ENCODE results near the gene TRPM3. TPM values are rescaled to one million over a fixed set of nuclear protein-coding genes. Genes with fewer than 3 reads are reported as not detected.

TRPM3 gene
- total RNA-seq, 4 donors from 2014 or later = 0.57 to 4.4 (median 1.4) TPM; not detected in 1

DNA sequence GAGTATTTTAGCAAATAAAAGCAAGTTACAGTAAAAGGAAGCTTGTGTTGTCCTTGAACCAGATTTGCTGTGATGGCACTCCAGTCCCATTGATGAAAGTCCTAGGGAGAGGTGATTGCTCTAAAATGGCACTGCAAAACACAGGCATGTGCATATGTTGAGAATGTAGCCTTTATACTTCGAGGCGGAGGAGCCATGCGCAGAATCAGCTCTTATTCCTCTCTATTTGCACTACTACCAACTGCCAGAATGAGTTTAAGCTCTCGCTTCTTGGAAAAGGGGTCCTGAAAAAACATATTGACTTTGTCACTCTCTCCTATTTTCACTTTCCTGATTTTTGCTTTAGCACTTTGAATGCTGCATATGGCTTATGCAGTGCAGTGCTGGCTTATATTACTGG lies 429.0 kb downstream of the TRPM3 start:
- TF ChIP-seq, protein P1, sequence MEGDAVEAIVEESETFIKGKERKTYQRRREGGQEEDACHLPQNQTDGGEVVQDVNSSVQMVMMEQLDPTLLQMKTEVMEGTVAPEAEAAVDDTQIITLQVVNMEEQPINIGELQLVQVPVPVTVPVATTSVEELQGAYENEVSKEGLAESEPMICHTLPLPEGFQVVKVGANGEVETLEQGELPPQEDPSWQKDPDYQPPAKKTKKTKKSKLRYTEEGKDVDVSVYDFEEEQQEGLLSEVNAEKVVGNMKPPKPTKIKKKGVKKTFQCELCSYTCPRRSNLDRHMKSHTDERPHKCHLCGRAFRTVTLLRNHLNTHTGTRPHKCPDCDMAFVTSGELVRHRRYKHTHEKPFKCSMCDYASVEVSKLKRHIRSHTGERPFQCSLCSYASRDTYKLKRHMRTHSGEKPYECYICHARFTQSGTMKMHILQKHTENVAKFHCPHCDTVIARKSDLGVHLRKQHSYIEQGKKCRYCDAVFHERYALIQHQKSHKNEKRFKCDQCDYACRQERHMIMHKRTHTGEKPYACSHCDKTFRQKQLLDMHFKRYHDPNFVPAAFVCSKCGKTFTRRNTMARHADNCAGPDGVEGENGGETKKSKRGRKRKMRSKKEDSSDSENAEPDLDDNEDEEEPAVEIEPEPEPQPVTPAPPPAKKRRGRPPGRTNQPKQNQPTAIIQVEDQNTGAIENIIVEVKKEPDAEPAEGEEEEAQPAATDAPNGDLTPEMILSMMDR (IDR thresholded peaks at IDR 0.05; ENCODE audit: low read depth) = no peak

DNA sequence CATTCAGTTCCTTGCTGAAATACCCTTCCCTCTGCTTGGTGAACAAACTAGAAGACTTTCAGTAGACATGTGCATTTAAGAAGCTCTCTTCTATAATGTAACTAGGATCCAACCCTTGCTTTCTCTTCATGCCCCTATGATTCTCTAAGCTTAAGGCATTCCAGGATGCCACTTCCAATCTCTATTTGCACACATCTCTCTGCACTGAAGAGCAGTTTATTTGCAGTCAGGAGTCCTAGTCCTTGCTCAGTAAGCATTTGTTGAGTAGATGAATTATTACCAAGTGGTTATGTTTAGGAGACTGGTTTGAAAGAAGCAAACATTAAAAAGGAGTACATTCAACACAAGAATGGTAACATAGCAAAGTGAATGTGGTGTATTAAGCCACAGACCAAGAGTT lies 432.7 kb downstream of the TRPM3 start:
- TF ChIP-seq, protein P1 (IDR thresholded peaks at IDR 0.05; ENCODE audit: low read depth) = no peak

GRCh38 chr9:70683841-70684240 lies 437.6 kb downstream of the TRPM3 start:
- TF ChIP-seq, protein P1 (IDR thresholded peaks at IDR 0.05; ENCODE audit: low read depth) = no peak

DNA sequence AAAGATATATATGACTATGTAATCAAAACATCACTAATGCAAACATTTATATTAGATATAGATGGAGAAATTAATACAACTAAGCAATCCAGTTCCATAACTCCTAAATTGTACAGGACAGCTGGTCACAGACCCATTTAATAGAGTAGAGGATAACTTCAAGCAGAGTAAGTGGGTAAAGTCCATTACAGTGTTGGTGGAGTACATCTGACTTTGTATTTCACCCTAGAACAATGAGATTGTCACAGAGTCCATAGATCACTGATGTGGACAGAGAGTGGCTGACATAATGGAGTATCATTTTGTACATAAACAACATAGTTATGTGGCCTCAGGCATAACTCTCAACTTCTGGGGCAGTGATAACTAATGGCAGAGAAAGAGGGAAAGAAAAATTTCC lies 439.1 kb downstream of the TRPM3 start:
- TF ChIP-seq, protein P1 (IDR thresholded peaks at IDR 0.05; ENCODE audit: low read depth) = no peak

DNA sequence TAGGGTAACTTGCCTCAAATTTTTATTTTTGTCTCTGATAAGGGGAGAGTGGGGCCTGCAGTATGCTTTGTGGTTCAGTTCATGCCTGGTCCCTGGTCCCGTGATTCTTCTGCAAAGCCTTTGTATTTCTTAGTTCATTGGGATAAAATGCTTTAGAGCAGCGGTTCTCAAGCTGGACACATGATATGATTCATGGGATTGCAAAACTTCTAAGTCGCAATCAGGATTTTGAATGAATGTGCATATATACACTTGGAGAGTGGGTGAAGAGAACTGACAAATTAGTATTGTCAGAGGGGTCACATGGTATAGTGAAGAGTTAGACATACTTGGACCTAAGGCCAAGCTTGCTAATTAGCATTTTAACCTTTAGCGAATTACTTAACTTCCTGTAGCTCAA lies 441.6 kb downstream of the TRPM3 start:
- TF ChIP-seq, protein P1 (IDR thresholded peaks at IDR 0.05; ENCODE audit: low read depth) = no peak

- TF ChIP-seq, protein P1 (IDR thresholded peaks at IDR 0.05; ENCODE audit: low read depth) = no peak
These were observed 443.3 kb downstream of the TRPM3 start for GRCh38 chr9:70678153-70678552.

DNA sequence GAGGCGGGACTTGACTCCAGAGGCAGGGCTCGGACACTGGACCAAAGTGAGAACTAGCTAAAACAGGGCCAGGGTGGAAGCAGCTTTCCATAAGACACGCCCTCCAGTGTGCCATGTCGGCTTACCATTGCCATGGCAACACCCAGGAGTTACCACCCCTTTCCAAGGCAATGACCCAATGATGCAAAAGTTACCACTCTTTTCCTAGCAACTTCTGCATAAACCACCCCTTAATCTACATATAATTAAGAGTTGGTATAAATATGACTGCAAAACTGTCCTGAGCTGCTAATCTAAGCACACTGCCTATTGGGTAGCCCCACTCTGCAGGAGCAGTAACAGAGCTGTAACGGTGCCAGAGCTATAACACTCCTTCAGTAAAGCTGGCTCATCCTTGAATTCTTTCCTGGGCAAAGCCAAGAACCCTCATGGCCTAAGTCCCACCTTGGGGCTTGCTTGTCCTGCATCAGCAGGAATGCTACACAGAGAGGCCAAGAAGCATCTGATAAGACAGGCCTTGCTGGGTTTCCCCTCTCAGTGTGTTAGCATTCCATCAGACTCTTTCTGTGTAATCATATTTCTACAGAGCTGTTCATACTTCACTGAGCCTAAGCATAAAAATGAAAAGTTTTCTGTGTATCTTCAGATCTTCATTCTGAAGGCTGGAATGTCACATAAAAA lies 444.2 kb downstream of the TRPM3 start:
- TF ChIP-seq, protein P1 (IDR thresholded peaks at IDR 0.05; ENCODE audit: low read depth) = no peak

Measured in subcutaneous adipose tissue (tissue), 4 donors.